K562 (cell line): ENCODE results near the gene POLR3GL. TPM values are rescaled to one million over a fixed set of nuclear protein-coding genes. Genes with fewer than 3 reads are reported as not detected.
A peak's percentile ranks its signal among the peaks of the same experiment; 100 is the strongest.

Source experiments
- ATF7 ChIP-seq: fragments of 450-650 bp; IDR thresholded peaks from 2 replicates; pipeline ENCODE4 v1.7.1; 2014; ENCODE audit warnings: mild to moderate bottlenecking, moderate library complexity
- BHLHE40 ChIP-seq: IDR thresholded peaks from 2 replicates; pipeline ENCODE4 v1.6.1; 2011; ENCODE audit warnings: low read length, improper control_type of control experiment
- CBFA2T3 ChIP-seq: fragments of 450-650 bp; IDR thresholded peaks from 2 replicates; pipeline ENCODE4 v1.6.1; 2017
- ETS1 ChIP-seq: conservative IDR thresholded peaks from 2 replicates; pipeline ENCODE4 v1.6.1; 2011; ENCODE audit warnings: low read depth, mild to moderate bottlenecking, low read length; ENCODE audit not compliant: control insufficient read depth
- FOXA3 ChIP-seq, 2 experiments: fragments of 450-650 bp in 1 of 2; sonication (generic) in 1 of 2; formaldehyde crosslinking; IDR thresholded peaks in 1 of 2; conservative IDR thresholded peaks in 1 of 2; 2 replicates each; pipeline versions ENCODE4 v1.4.0 to v1.8.0; 2020 to 2022; ENCODE audit warnings: mild to moderate bottlenecking in 2 of 2, missing genetic modification reagents in 1 of 2
- GTF2A2 ChIP-seq: IDR thresholded peaks from 2 replicates; pipeline ENCODE4 v1.6.1; 2016; ENCODE audit warnings: mild to moderate bottlenecking, missing genetic modification characterization, missing compliant biosample characterization
- HDAC8 ChIP-seq: fragments of 450-650 bp; IDR thresholded peaks from 2 replicates; pipeline ENCODE4 v1.6.1; 2016; ENCODE audit warnings: mild to moderate bottlenecking, missing genetic modification characterization, moderate library complexity, missing compliant biosample characterization
- HMG20B ChIP-seq: fragments of 250-450 bp; sonication (Bioruptor Pico); IDR thresholded peaks from 2 replicates; pipeline ENCODE4 v1.5.0; 2021; ENCODE audit warnings: mild to moderate bottlenecking
- HOXB6 ChIP-seq: fragments of 250-450 bp; sonication (Bioruptor Pico); IDR thresholded peaks from 2 replicates; pipeline ENCODE4 v1.5.1; 2022; ENCODE audit warnings: mild to moderate bottlenecking, borderline replicate concordance
- PHF21A ChIP-seq: fragments of 450-650 bp; IDR thresholded peaks from 2 replicates; pipeline ENCODE4 v1.6.1; 2017; ENCODE audit warnings: low read depth, borderline replicate concordance
- PPARD ChIP-seq: fragments of 250-450 bp; sonication (Bioruptor Pico); IDR thresholded peaks from 2 replicates; pipeline ENCODE4 v1.8.0; 2022; ENCODE audit warnings: inconsistent platforms, mild to moderate bottlenecking, moderate library complexity
- SMAD2 ChIP-seq: fragments of 150-350 bp; IDR thresholded peaks from 2 replicates; pipeline ENCODE4 v1.6.1; 2014; ENCODE audit warnings: low read depth, mild to moderate bottlenecking, low read length
- SP2 ChIP-seq: IDR thresholded peaks from 2 replicates; pipeline ENCODE4 v1.6.1; 2011; ENCODE audit warnings: mild to moderate bottlenecking, low read depth, low read length, moderate library complexity; ENCODE audit not compliant: poor library complexity, severe bottlenecking; ENCODE audit errors: extremely low read depth
- SRSF7 ChIP-seq: fragments of 200-400 bp; formaldehyde crosslinking; optimal IDR thresholded peaks from 2 replicates; pipeline ENCODE3; 2017; ENCODE audit warnings: mild to moderate bottlenecking, low read depth, low read length
- TCFL5 ChIP-seq: fragments of 250-450 bp; sonication (Bioruptor Pico); conservative IDR thresholded peaks from 2 replicates; pipeline ENCODE4 v1.6.1; 2021; ENCODE audit warnings: mild to moderate bottlenecking, moderate library complexity, matching md5 sums
- ZBTB40 ChIP-seq, 2 experiments: fragments of 450-650 bp in 1 of 2; sonication (generic) in 1 of 2; formaldehyde crosslinking in 1 of 2; IDR thresholded peaks; 2 replicates each; pipeline versions ENCODE4 v1.7.1 to v1.9.0; 2016 to 2022; ENCODE audit warnings: inconsistent platforms in 1 of 2, mild to moderate bottlenecking in 1 of 2, missing genetic modification reagents in 1 of 2
- ZNF277 ChIP-seq: fragments of 250-450 bp; sonication (Bioruptor Pico); IDR thresholded peaks from 2 replicates; pipeline ENCODE4 v1.8.0; 2022; ENCODE audit warnings: inconsistent platforms, mild to moderate bottlenecking, moderate library complexity, borderline replicate concordance
- polyA plus RNA-seq, 8 experiments: library from polyadenylated mRNA; depleted of rRNA in 4 of 8; stranded (reverse) in 5 of 8; unstranded in 3 of 8; fragments of >200 nt; fragmentation: Nextera tagmentation in 2 of 8; fragmentation: Illumina TruSeq in 1 of 8; extraction: Ambion mirVana in 2 of 8; extraction: Trizol in 1 of 8; gene quantifications; 2 replicates each; pipeline versions ENCODE4 v1.2.1 to v1.2.3, GENCODE V29; 2011 to 2014; ENCODE audit warnings: inconsistent platforms in 1 of 8, missing spikeins in 1 of 8
- total RNA-seq, 7 experiments: library from RNA; depleted of rRNA in 6 of 7; stranded (reverse); fragments of >200 nt in 6 of 7; fragmentation: Illumina TruSeq in 2 of 7; extraction: Trizol in 2 of 7; gene quantifications; 2 replicates each; pipeline versions ENCODE4 v1.2.1 to v1.2.3, GENCODE V29; 2011 to 2021; ENCODE audit warnings: low replicate concordance in 1 of 7

POLR3GL gene
- total and polyA plus RNA-seq, 9 of the 15 experiments (the other 6 are each of a cell fraction or from before 2014, with no cell fraction given): 14.6 to 48.4 (median 38.2) TPM

GRCh38 chr1:145991735-145992412 is 27.4 kb downstream of the POLR3GL start (continued):
- TF ChIP-seq ZNF277 (CRISPR knock-in tag) (no peak), HOXB6 (CRISPR knock-in tag) (peak; percentile 98), SP2 (no peak), CBFA2T3 (no peak), BHLHE40 (no peak), ATF7 (no peak; the same call in 1 of the 2 replicates), SRSF7 (no peak), ETS1 (no peak), FOXA3 (CRISPR knock-in tag; conservative IDR thresholded peaks at IDR 0.05 in 1 of 2, IDR thresholded peaks at IDR 0.05 in 1 of 2) (no peak), TCFL5 (CRISPR knock-in tag) (peak; percentile 75), HMG20B (CRISPR knock-in tag) (peak; percentile 93), ZBTB40 (IDR thresholded peaks at IDR 0.05) (no peak), ZBTB40 (CRISPR knock-in tag; IDR thresholded peaks at IDR 0.05) (no peak), HDAC8 (tag) (no peak), PPARD (no peak), GTF2A2 (no peak), PHF21A (no peak), SMAD2 (no peak)
